ENCODE results near the gene KRTAP5-5. TPM values are rescaled to one million over a fixed set of nuclear protein-coding genes. Genes with fewer than 3 reads are reported as not detected.

KRTAP5-5 gene
- polyA plus RNA-seq, 1 donor (not counting 4 experiments of a cell fraction or from before 2014, with no cell fraction given): not detected

- DNase-seq (ENCODE audit: low read depth, low spot score) (no peak), FAIRE-seq (no peak)
- no peak for TF ChIP-seq EZH2 (IDR thresholded peaks at IDR 0.05; ENCODE audit: low read length)
- TF ChIP-seq, protein P1, sequence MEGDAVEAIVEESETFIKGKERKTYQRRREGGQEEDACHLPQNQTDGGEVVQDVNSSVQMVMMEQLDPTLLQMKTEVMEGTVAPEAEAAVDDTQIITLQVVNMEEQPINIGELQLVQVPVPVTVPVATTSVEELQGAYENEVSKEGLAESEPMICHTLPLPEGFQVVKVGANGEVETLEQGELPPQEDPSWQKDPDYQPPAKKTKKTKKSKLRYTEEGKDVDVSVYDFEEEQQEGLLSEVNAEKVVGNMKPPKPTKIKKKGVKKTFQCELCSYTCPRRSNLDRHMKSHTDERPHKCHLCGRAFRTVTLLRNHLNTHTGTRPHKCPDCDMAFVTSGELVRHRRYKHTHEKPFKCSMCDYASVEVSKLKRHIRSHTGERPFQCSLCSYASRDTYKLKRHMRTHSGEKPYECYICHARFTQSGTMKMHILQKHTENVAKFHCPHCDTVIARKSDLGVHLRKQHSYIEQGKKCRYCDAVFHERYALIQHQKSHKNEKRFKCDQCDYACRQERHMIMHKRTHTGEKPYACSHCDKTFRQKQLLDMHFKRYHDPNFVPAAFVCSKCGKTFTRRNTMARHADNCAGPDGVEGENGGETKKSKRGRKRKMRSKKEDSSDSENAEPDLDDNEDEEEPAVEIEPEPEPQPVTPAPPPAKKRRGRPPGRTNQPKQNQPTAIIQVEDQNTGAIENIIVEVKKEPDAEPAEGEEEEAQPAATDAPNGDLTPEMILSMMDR (optimal IDR thresholded peaks at IDR 0.05 in 1 of 3, IDR thresholded peaks at IDR 0.05 in 1 of 3, conservative IDR thresholded peaks at IDR 0.05 in 1 of 3; ENCODE audit: extremely low read depth in 1 of 3, insufficient read depth in 2 of 3, low read length in 3 of 3): peak in 2 of 3 experiments; percentile 11 to 44
- H3K4me2 ChIP-seq (ENCODE audit: control insufficient read depth, extremely low read depth, insufficient read depth, low read depth, low read length): no peak overlapping the region
- H3K27ac ChIP-seq (ENCODE audit: control insufficient read depth, insufficient read depth, low read length): no peak overlapping the region
- dilution Hi-C loops (cut with MboI; ENCODE audit: extremely low pct_ligation_motif_present, low sequenced_read_pairs): no loop called here
- no peaks in the 10 kb centered on the region for H3K36me3 ChIP-seq (ENCODE audit: control insufficient read depth in 2 of 2, extremely low read depth in 1 of 2, insufficient read depth in 2 of 2, low read length in 2 of 2)
- no peaks in the 10 kb centered on the region for H3K79me2 ChIP-seq (ENCODE audit: control insufficient read depth, insufficient read depth, low read length)
- no peaks in the 10 kb centered on the region for H4K20me1 ChIP-seq (ENCODE audit: control insufficient read depth, extremely low read depth, insufficient read depth, low read length)
- no peaks in the 10 kb centered on the region for H3K9me1 ChIP-seq (ENCODE audit: control insufficient read depth, extremely low read depth, insufficient read depth, low read length)
- H3K9ac ChIP-seq (ENCODE audit: control insufficient read depth, extremely low read depth, insufficient read depth, low read length): no peak overlapping the region
- H2AFZ ChIP-seq (ENCODE audit: control insufficient read depth, low read length): peak overlapping the region; percentile 30
- peaks cover 10% of the 10 kb centered on the region for H3K27me3 ChIP-seq (ENCODE audit: control insufficient read depth, extremely low read depth, insufficient read depth, low read length)
- no peaks in the 10 kb centered on the region for H3K9me3 ChIP-seq (ENCODE audit: control insufficient read depth, low read depth, low read length)
- H3K4me3 ChIP-seq (ENCODE audit: control insufficient read depth in 2 of 3, extremely low read depth in 1 of 3, insufficient read depth in 2 of 3, low read depth in 1 of 3, low read length in 3 of 3): no peak overlapping the region
- H3K4me1 ChIP-seq (ENCODE audit: control insufficient read depth, extremely low read depth, insufficient read depth, low read length): peaks cover 12% of the 10 kb centered on the region
Measured at GRCh38 chr11:1655168-1656060, 25.8 kb downstream of the KRTAP5-5 start.

DNA sequence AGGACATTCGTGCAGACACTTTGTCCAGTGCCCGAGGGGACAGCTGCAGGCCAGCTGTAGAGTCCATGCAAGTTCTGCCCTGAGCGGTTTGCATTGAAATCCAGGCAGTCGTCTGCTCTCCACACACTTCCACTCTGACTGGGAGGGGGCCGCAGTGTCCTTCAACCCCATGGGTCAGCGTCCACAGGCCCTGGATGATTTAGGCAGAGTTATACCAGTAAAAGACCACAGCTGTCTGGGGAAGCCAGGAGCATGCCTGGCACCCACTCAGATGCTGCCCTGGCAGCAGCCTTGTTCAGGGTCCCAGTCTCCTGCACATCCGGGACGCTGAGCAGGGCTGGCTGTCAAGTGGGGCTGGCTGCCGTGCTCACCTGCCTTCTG lies 26.5 kb downstream of the KRTAP5-5 start:
- Histone ChIP-seq H3K27me3 (ENCODE audit: control insufficient read depth, extremely low read depth, insufficient read depth, low read length) (peaks cover 14% of the 10 kb centered on the region), H3K9ac (ENCODE audit: control insufficient read depth, extremely low read depth, insufficient read depth, low read length) (no peak overlapping the region)
- no peak for DNase-seq (ENCODE audit: low read depth, low spot score)

More for the DNA sequence above, 26.5 kb downstream of the KRTAP5-5 start:
- no peak overlapping the region for H3K4me2 ChIP-seq (ENCODE audit: control insufficient read depth, extremely low read depth, insufficient read depth, low read depth, low read length)
- no peak overlapping the region for H3K4me3 ChIP-seq (ENCODE audit: control insufficient read depth in 2 of 3, extremely low read depth in 1 of 3, insufficient read depth in 2 of 3, low read depth in 1 of 3, low read length in 3 of 3)
- dilution Hi-C loops (cut with MboI; ENCODE audit: extremely low pct_ligation_motif_present, low sequenced_read_pairs): no loop called here
- no peak overlapping the region for H3K27ac ChIP-seq (ENCODE audit: control insufficient read depth, insufficient read depth, low read length)
- TF ChIP-seq, protein P1 (optimal IDR thresholded peaks at IDR 0.05 in 1 of 3, IDR thresholded peaks at IDR 0.05 in 1 of 3, conservative IDR thresholded peaks at IDR 0.05 in 1 of 3; ENCODE audit: extremely low read depth in 1 of 3, insufficient read depth in 2 of 3, low read length in 3 of 3): no peak
- TF ChIP-seq EZH2 (IDR thresholded peaks at IDR 0.05; ENCODE audit: low read length): no peak
- H3K4me1 ChIP-seq (ENCODE audit: control insufficient read depth, extremely low read depth, insufficient read depth, low read length): peaks cover 6% of the 10 kb centered on the region
- no peaks in the 10 kb centered on the region for H4K20me1 ChIP-seq (ENCODE audit: control insufficient read depth, extremely low read depth, insufficient read depth, low read length)
- FAIRE-seq: no peak
- no peak overlapping the region for H2AFZ ChIP-seq (ENCODE audit: control insufficient read depth, low read length)
- no peaks in the 10 kb centered on the region for H3K36me3 ChIP-seq (ENCODE audit: control insufficient read depth in 2 of 2, extremely low read depth in 1 of 2, insufficient read depth in 2 of 2, low read length in 2 of 2)
- H3K9me1 ChIP-seq (ENCODE audit: control insufficient read depth, extremely low read depth, insufficient read depth, low read length): no peaks in the 10 kb centered on the region
- H3K79me2 ChIP-seq (ENCODE audit: control insufficient read depth, insufficient read depth, low read length): no peaks in the 10 kb centered on the region
- no peaks in the 10 kb centered on the region for H3K9me3 ChIP-seq (ENCODE audit: control insufficient read depth, low read depth, low read length)
